HL-60 (cell line): ENCODE data around the gene ZSWIM8.
"Not testable (repeated sequence)": the region's sequence is repeated elsewhere in the genome, so short reads cannot be mapped to it uniquely, and the experiment has no call there.

Experiments used
- DNase-seq, 2 experiments: peaks; one replicate each; pipeline ENCODE4 v3.0.0-alpha.2; 2010 to 2020; ENCODE audit warnings: low read depth in 1 of 2, low spot score in 1 of 2
- H3K27ac ChIP-seq: fragments of 250-450 bp; sonication (Bioruptor Pico); replicated peaks from 2 replicates; pipeline ENCODE4 v1.5.1; 2020; ENCODE audit warnings: mild to moderate bottlenecking, moderate library complexity
- H3K27me3 ChIP-seq: fragments of 250-450 bp; sonication (Bioruptor Pico); 2 replicates; pipeline ENCODE4 v1.5.1; 2021; ENCODE audit warnings: mild to moderate bottlenecking, moderate library complexity; ENCODE audit not compliant: insufficient read depth, poor library complexity, severe bottlenecking
- H3K4me3 ChIP-seq: replicated peaks from 2 replicates; pipeline ENCODE4 v1.5.1; 2011; ENCODE audit warnings: mild to moderate bottlenecking, control low read depth, low read length; ENCODE audit not compliant: insufficient read depth
- GABPA ChIP-seq: IDR thresholded peaks from 2 replicates; pipeline ENCODE4 v1.6.1; 2012; ENCODE audit warnings: low read depth
- POLR2AphosphoS5 ChIP-seq: IDR thresholded peaks from 2 replicates; pipeline ENCODE4 v1.6.1; 2012; ENCODE audit warnings: low read depth
- SPI1 ChIP-seq: IDR thresholded peaks from 2 replicates; pipeline ENCODE4 v1.6.1; 2012; ENCODE audit warnings: low read depth, mild to moderate bottlenecking, borderline replicate concordance
- long read RNA-seq: library from polyadenylated mRNA; unstranded; transcript quantifications from one replicate; pipeline ENCODE4 v2.0.0, GENCODE V29; 2020
- TF ChIP-seq, protein P1 (sequence below): IDR thresholded peaks from one replicate; pipeline ENCODE4 v1.5.1; 2011; ENCODE audit warnings: low read length, control low read depth, inconsistent platforms; ENCODE audit not compliant: insufficient read depth
- TF ChIP-seq, protein P2 (sequence below): IDR thresholded peaks from 2 replicates; pipeline ENCODE4 v1.6.1; 2012; ENCODE audit warnings: low read depth; ENCODE audit not compliant: insufficient replicate concordance

The ZSWIM8 gene
- long read RNA-seq, partial matches to known transcripts, result 4 of 7 reads
- long read RNA-seq, other reads (novel, unspliced or antisense), result 3 of 7 reads

- Histone ChIP-seq H3K27ac (peak within 1 kb of the TSS; percentile 83), H3K27me3 (no peaks in the 10 kb centered on the region), H3K4me3 (peak within 1 kb of the TSS; percentile 68)
- TF ChIP-seq GABPA (peak; percentile 94), SPI1 (peak; percentile 63; the same call in 1 of the 2 replicates)
- TF ChIP-seq, protein P1, sequence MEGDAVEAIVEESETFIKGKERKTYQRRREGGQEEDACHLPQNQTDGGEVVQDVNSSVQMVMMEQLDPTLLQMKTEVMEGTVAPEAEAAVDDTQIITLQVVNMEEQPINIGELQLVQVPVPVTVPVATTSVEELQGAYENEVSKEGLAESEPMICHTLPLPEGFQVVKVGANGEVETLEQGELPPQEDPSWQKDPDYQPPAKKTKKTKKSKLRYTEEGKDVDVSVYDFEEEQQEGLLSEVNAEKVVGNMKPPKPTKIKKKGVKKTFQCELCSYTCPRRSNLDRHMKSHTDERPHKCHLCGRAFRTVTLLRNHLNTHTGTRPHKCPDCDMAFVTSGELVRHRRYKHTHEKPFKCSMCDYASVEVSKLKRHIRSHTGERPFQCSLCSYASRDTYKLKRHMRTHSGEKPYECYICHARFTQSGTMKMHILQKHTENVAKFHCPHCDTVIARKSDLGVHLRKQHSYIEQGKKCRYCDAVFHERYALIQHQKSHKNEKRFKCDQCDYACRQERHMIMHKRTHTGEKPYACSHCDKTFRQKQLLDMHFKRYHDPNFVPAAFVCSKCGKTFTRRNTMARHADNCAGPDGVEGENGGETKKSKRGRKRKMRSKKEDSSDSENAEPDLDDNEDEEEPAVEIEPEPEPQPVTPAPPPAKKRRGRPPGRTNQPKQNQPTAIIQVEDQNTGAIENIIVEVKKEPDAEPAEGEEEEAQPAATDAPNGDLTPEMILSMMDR, result no peak
- DNase-seq, result peak; percentile 76 to 94
Observed at GRCh38 chr10:73785211-73785720, at the start of gene ZSWIM8. Gene ZSWIM8, plus strand, starts transcription at chr10:73785606. Its CDS starts 273 bp downstream, at chr10:73785879.

DNA sequence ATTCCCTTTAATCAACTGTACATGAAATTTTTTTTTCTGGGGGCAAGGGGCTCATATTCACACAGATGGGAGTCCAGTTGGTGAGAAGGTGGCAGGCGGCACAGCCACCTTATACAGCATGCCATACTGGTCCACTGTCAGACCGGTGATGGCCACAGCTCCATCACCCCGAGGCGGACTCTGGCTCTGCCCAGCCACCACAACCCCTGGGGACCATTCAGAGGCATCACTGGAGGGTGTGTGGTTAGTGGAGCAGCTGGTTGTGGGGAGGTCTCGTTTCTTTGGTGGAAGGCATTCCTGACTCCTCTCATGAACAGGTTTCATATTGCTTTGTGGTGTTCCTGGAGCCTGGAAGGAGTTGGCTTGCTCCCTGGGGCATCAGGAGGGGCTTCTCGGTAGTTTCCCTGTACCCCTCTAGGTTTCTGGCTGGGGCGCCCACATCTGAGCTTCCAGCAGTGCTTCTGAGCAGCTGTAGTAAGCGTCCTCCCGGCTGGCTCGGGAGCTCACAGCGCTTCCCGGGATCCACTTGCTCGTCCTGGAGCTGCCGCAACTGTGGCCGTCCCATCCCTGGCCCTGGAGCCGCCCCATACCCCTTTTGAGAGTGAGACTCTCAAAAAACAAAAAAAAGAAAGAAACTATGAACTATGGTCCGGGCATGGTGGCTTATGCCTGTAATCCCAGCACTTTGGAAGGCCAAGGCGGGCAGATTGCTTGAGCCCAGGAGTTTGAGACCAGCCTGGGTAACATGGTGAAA lies 44.7 kb upstream of the ZSWIM8 start:
- H3K27me3 ChIP-seq, H3K4me3 ChIP-seq, H3K27ac ChIP-seq, DNase-seq: not testable (repeated sequence)

- no peaks in the 10 kb centered on the region for H3K27me3 ChIP-seq
- DNase-seq, result no peak
- no peak overlapping the region for H3K4me3 ChIP-seq
- TF ChIP-seq, protein P1, result no peak
- TF ChIP-seq SPI1 (no peak), GABPA (no peak), POLR2AphosphoS5 (no peak)
- TF ChIP-seq, protein P2, sequence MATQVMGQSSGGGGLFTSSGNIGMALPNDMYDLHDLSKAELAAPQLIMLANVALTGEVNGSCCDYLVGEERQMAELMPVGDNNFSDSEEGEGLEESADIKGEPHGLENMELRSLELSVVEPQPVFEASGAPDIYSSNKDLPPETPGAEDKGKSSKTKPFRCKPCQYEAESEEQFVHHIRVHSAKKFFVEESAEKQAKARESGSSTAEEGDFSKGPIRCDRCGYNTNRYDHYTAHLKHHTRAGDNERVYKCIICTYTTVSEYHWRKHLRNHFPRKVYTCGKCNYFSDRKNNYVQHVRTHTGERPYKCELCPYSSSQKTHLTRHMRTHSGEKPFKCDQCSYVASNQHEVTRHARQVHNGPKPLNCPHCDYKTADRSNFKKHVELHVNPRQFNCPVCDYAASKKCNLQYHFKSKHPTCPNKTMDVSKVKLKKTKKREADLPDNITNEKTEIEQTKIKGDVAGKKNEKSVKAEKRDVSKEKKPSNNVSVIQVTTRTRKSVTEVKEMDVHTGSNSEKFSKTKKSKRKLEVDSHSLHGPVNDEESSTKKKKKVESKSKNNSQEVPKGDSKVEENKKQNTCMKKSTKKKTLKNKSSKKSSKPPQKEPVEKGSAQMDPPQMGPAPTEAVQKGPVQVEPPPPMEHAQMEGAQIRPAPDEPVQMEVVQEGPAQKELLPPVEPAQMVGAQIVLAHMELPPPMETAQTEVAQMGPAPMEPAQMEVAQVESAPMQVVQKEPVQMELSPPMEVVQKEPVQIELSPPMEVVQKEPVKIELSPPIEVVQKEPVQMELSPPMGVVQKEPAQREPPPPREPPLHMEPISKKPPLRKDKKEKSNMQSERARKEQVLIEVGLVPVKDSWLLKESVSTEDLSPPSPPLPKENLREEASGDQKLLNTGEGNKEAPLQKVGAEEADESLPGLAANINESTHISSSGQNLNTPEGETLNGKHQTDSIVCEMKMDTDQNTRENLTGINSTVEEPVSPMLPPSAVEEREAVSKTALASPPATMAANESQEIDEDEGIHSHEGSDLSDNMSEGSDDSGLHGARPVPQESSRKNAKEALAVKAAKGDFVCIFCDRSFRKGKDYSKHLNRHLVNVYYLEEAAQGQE, result no peak
- no peak overlapping the region for H3K27ac ChIP-seq
Observed at GRCh38 chr10:73742454-73742734, 43.0 kb upstream of the ZSWIM8 start.

DNA sequence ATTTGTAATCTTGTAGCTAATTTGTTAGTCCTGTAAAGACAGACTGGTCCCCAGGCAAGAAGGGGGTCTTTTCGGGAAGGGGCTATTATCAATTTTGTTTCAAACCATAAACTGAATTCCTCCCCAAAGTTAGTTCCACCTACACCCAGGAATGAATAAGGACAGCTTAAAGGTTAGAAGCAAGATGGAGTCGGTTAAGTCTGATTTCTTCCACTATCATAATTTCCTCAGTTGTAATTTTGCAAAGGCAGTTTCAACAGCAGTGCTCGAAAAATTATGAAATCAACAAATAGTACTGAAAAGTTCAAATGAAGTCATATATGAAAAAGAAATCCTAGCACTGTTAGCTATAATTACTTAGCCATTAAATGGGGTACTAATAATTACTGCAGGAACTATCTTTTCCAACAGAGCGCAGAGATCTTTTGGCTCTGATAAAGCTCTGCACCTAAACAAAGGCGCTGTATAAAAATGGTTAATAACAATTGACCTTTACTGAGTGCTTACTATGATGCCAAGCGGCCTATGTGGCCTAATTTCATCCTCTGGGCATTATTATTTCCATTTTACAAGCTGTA lies 42.0 kb upstream of the ZSWIM8 start:
- no peak for DNase-seq
- H3K27me3 ChIP-seq, result no peaks in the 10 kb centered on the region
- peak overlapping the region; percentile 93 for H3K27ac ChIP-seq
- peak overlapping the region; percentile 100 for H3K4me3 ChIP-seq
- no peak for TF ChIP-seq GABPA
- TF ChIP-seq, protein P1, result no peak
- TF ChIP-seq POLR2AphosphoS5, result no peak
- TF ChIP-seq, protein P2, result no peak
- no peak for TF ChIP-seq SPI1
